ENCODE results near the gene TANK. TPM values are rescaled to one million over a fixed set of nuclear protein-coding genes. Genes with fewer than 3 reads are reported as not detected.
A peak's percentile ranks its signal among the peaks of the same experiment; 100 is the strongest.

TANK gene
- total and polyA plus RNA-seq, 5 donors: 24.1 to 40.9 (median 26.9) TPM

GRCh38 chr2:161133366-161133765 is 26.9 kb upstream of the TANK start:
- WGBS: 92% methylated on average over 6 of the region's 6 CpGs

GRCh38 chr2:161134547-161135518 is 25.4 kb upstream of the TANK start:
- Histone ChIP-seq H3K27me3 (ENCODE audit: control insufficient read depth, insufficient read depth) (no peaks in the 10 kb centered on the region), H3K27ac (ENCODE audit: low read length) (no peak overlapping the region), H3K4me1 (ENCODE audit: control insufficient read depth, insufficient read depth, low read length) (peaks cover 5% of the 10 kb centered on the region), H3K4me3 (ENCODE audit: low read length) (peak overlapping the region; percentile 32), H3K9me3 (ENCODE audit: control insufficient read depth, low read length) (no peaks in the 10 kb centered on the region)
- ATAC-seq (peak; percentile 64 to 74), DNase-seq (peak; percentile 16 to 67 (median 58))
- 63% methylated on average over 9 of the region's 9 CpGs for WGBS
- intact Hi-C loops (cut with DNase I): no loop called here

More at GRCh38 chr2:161133366-161133765, 26.9 kb upstream of the TANK start:
- Histone ChIP-seq H3K27ac (ENCODE audit: low read length) (no peak overlapping the region), H3K9me3 (ENCODE audit: control insufficient read depth, low read length) (no peaks in the 10 kb centered on the region), H3K4me1 (ENCODE audit: control insufficient read depth, insufficient read depth, low read length) (peaks cover 3% of the 10 kb centered on the region), H3K4me3 (ENCODE audit: low read length) (no peak overlapping the region), H3K27me3 (ENCODE audit: control insufficient read depth, insufficient read depth) (no peaks in the 10 kb centered on the region)
- intact Hi-C loops (cut with DNase I): no loop called here
- no peak for ATAC-seq
- DNase-seq: no peak

- ATAC-seq (no peak), DNase-seq (no peak)
- no peaks in the 10 kb centered on the region for H3K27me3 ChIP-seq (ENCODE audit: control insufficient read depth, insufficient read depth)
- intact Hi-C loops (cut with DNase I): no loop called here
- H3K4me1 ChIP-seq (ENCODE audit: control insufficient read depth, insufficient read depth, low read length): peaks cover 5% of the 10 kb centered on the region
- H3K27ac ChIP-seq (ENCODE audit: low read length): no peak overlapping the region
- 44% methylated on average over 4 of the region's 4 CpGs for WGBS
- no peaks in the 10 kb centered on the region for H3K9me3 ChIP-seq (ENCODE audit: control insufficient read depth, low read length)
- no peak overlapping the region for H3K4me3 ChIP-seq (ENCODE audit: low read length)
Observed at GRCh38 chr2:161135951-161136593, 24.2 kb upstream of the TANK start.

- DNase-seq (no peak), ATAC-seq (peak; percentile 80 to 85)
- peaks cover 5% of the 10 kb centered on the region for H3K4me1 ChIP-seq (ENCODE audit: control insufficient read depth, insufficient read depth, low read length)
- no peaks in the 10 kb centered on the region for H3K9me3 ChIP-seq (ENCODE audit: control insufficient read depth, low read length)
- 44% methylated on average over 4 of the region's 4 CpGs for WGBS
- H3K4me3 ChIP-seq (ENCODE audit: low read length): peak overlapping the region; percentile 38
- H3K27ac ChIP-seq (ENCODE audit: low read length): no peak overlapping the region
- H3K27me3 ChIP-seq (ENCODE audit: control insufficient read depth, insufficient read depth): no peaks in the 10 kb centered on the region
- intact Hi-C loops (cut with DNase I): no loop called here
Observed at GRCh38 chr2:161136696-161137324, 23.4 kb upstream of the TANK start.

- no peak for DNase-seq
- Histone ChIP-seq H3K4me1 (ENCODE audit: control insufficient read depth, insufficient read depth, low read length) (peaks cover 5% of the 10 kb centered on the region), H3K4me3 (ENCODE audit: low read length) (peak overlapping the region; percentile 47), H3K27ac (ENCODE audit: low read length) (no peak overlapping the region), H3K27me3 (ENCODE audit: control insufficient read depth, insufficient read depth) (no peaks in the 10 kb centered on the region), H3K9me3 (ENCODE audit: control insufficient read depth, low read length) (no peaks in the 10 kb centered on the region)
- WGBS: 85% methylated on average over 2 of the region's 2 CpGs
- intact Hi-C loops (cut with DNase I): no loop called here
- no peak for ATAC-seq
Observed at GRCh38 chr2:161138429-161138828, 21.8 kb upstream of the TANK start.

- 36% methylated on average over 3 of the region's 3 CpGs for WGBS
- H3K4me3 ChIP-seq (ENCODE audit: low read length): peak overlapping the region; percentile 9
- no peak overlapping the region for H3K27ac ChIP-seq (ENCODE audit: low read length)
Observed at GRCh38 chr2:161139098-161139987, 20.9 kb upstream of the TANK start.

GRCh38 chr2:161141033-161141432 is 19.2 kb upstream of the TANK start:
- DNase-seq (no peak), ATAC-seq (no peak)
- 88% methylated on average over 2 of the region's 2 CpGs for WGBS
- H3K27ac ChIP-seq (ENCODE audit: low read length): no peak overlapping the region
- H3K27me3 ChIP-seq (ENCODE audit: control insufficient read depth, insufficient read depth): no peaks in the 10 kb centered on the region
- no peak overlapping the region for H3K4me3 ChIP-seq (ENCODE audit: low read length)
- intact Hi-C loops (cut with DNase I): no loop called here
- H3K9me3 ChIP-seq (ENCODE audit: control insufficient read depth, low read length): no peaks in the 10 kb centered on the region
- H3K4me1 ChIP-seq (ENCODE audit: control insufficient read depth, insufficient read depth, low read length): peaks cover 2% of the 10 kb centered on the region

More at GRCh38 chr2:161139098-161139987, 20.9 kb upstream of the TANK start:
- H3K27me3 ChIP-seq (ENCODE audit: control insufficient read depth, insufficient read depth): no peaks in the 10 kb centered on the region
- H3K9me3 ChIP-seq (ENCODE audit: control insufficient read depth, low read length): no peaks in the 10 kb centered on the region
- peaks cover 5% of the 10 kb centered on the region for H3K4me1 ChIP-seq (ENCODE audit: control insufficient read depth, insufficient read depth, low read length)
- ATAC-seq (peak in 1 of 2 donors; percentile 70), DNase-seq (no peak)
- intact Hi-C loops (cut with DNase I): no loop called here

- ATAC-seq: no peak
- no peaks in the 10 kb centered on the region for H3K4me1 ChIP-seq (ENCODE audit: control insufficient read depth, insufficient read depth, low read length)
- no peaks in the 10 kb centered on the region for H3K27me3 ChIP-seq (ENCODE audit: control insufficient read depth, insufficient read depth)
- no peak overlapping the region for H3K27ac ChIP-seq (ENCODE audit: low read length)
- no peak overlapping the region for H3K4me3 ChIP-seq (ENCODE audit: low read length)
- intact Hi-C loops (cut with DNase I): no loop called here
- no peak for DNase-seq
- H3K9me3 ChIP-seq (ENCODE audit: control insufficient read depth, low read length): no peaks in the 10 kb centered on the region
Observed at GRCh38 chr2:161146209-161146775, 13.9 kb upstream of the TANK start.

GRCh38 chr2:161146996-161147395 is 13.2 kb upstream of the TANK start:
- ATAC-seq: peak; percentile 39 to 55

GRCh38 chr2:161147856-161148255 is 12.4 kb upstream of the TANK start:
- H3K4me3 ChIP-seq (ENCODE audit: low read length): no peak overlapping the region
- ATAC-seq: no peak
- DNase-seq: no peak
- H3K4me1 ChIP-seq (ENCODE audit: control insufficient read depth, insufficient read depth, low read length): no peaks in the 10 kb centered on the region
- no peaks in the 10 kb centered on the region for H3K9me3 ChIP-seq (ENCODE audit: control insufficient read depth, low read length)
- H3K27ac ChIP-seq (ENCODE audit: low read length): no peak overlapping the region
- 88% methylated on average over 1 of the region's 1 CpG for WGBS
- intact Hi-C loops (cut with DNase I): no loop called here
- H3K27me3 ChIP-seq (ENCODE audit: control insufficient read depth, insufficient read depth): no peaks in the 10 kb centered on the region

More at GRCh38 chr2:161146996-161147395, 13.2 kb upstream of the TANK start:
- DNase-seq: peak; percentile 25 to 69 (median 27)
- intact Hi-C loops (cut with DNase I): no loop called here
- Histone ChIP-seq H3K4me3 (ENCODE audit: low read length) (no peak overlapping the region), H3K4me1 (ENCODE audit: control insufficient read depth, insufficient read depth, low read length) (no peaks in the 10 kb centered on the region), H3K9me3 (ENCODE audit: control insufficient read depth, low read length) (no peaks in the 10 kb centered on the region), H3K27me3 (ENCODE audit: control insufficient read depth, insufficient read depth) (no peaks in the 10 kb centered on the region), H3K27ac (ENCODE audit: low read length) (no peak overlapping the region)
- WGBS: 77% methylated on average over 3 of the region's 3 CpGs
